Loucy (cell line): ENCODE data around the gene KXD1.
"Not testable (repeated sequence)": the region's sequence is repeated elsewhere in the genome, so short reads cannot be mapped to it uniquely, and the experiment has no call there.

Source experiments
- H2AFZ ChIP-seq: fragments of 200-600 bp; sonication (generic); 2 replicates; pipeline ENCODE4 v1.6.0; 2016; ENCODE audit warnings: antibody characterized with exemption, mild to moderate bottlenecking, low read length, moderate library complexity
- H3F3A ChIP-seq: fragments of 200-600 bp; 2 replicates; pipeline ENCODE4 v1.6.0; 2016; ENCODE audit warnings: antibody characterized with exemption, low read depth, mild to moderate bottlenecking
- H3K27me3 ChIP-seq: fragments of 200-600 bp; sonication (generic); 2 replicates; pipeline ENCODE4 v1.6.1; 2014; ENCODE audit warnings: low read length, mild to moderate bottlenecking; ENCODE audit not compliant: insufficient read depth, poor library complexity, severe bottlenecking
- H3K36me3 ChIP-seq: fragments of 200-600 bp; sonication (generic); 2 replicates; pipeline ENCODE4 v1.6.1; 2016; ENCODE audit warnings: low read length; ENCODE audit not compliant: insufficient read depth
- H3K4me1 ChIP-seq: fragments of 200-600 bp; sonication (generic); 2 replicates; pipeline ENCODE4 v1.5.1; 2014; ENCODE audit warnings: low read length, mild to moderate bottlenecking; ENCODE audit not compliant: insufficient read depth, poor library complexity, severe bottlenecking
- H3K4me2 ChIP-seq: fragments of 200-600 bp; sonication (generic); 2 replicates; pipeline ENCODE4 v1.6.0; 2014; ENCODE audit warnings: antibody characterized with exemption, low read length, low read depth, mild to moderate bottlenecking; ENCODE audit not compliant: poor library complexity, severe bottlenecking
- H3K4me3 ChIP-seq: fragments of 200-600 bp; sonication (generic); 2 replicates; pipeline ENCODE4 v1.5.1; 2014; ENCODE audit warnings: low read length, mild to moderate bottlenecking, mixed read lengths; ENCODE audit not compliant: poor library complexity, severe bottlenecking
- H3K79me2 ChIP-seq: fragments of 200-600 bp; sonication (generic); 2 replicates; pipeline ENCODE4 v1.6.1; 2014; ENCODE audit warnings: low read length; ENCODE audit not compliant: insufficient read depth
- H3K9ac ChIP-seq: fragments of 200-600 bp; sonication (generic); 2 replicates; pipeline ENCODE4 v1.6.0; 2014; ENCODE audit warnings: mild to moderate bottlenecking, low read depth, low read length, moderate library complexity; ENCODE audit not compliant: poor library complexity, severe bottlenecking
- H3K9me2 ChIP-seq: fragments of 200-600 bp; sonication (generic); replicated peaks from 2 replicates; pipeline ENCODE4 v1.6.1; 2016; ENCODE audit warnings: low read depth, low read length, mixed read lengths
- H3K9me3 ChIP-seq: fragments of 200-600 bp; sonication (generic); 2 replicates; pipeline ENCODE4 v1.6.1; 2014; ENCODE audit warnings: mild to moderate bottlenecking, antibody characterized with exemption, low read length, low read depth; ENCODE audit not compliant: insufficient read depth
- H4K20me1 ChIP-seq: fragments of 200-600 bp; sonication (generic); 2 replicates; pipeline ENCODE4 v1.6.0; 2014; ENCODE audit warnings: antibody characterized with exemption, low read length, mild to moderate bottlenecking; ENCODE audit not compliant: insufficient read depth, poor library complexity, severe bottlenecking
- CTCF ChIP-seq: fragments of 200-600 bp; sonication (generic); conservative IDR thresholded peaks from 2 replicates; pipeline ENCODE4 v1.5.1; 2014; ENCODE audit warnings: mild to moderate bottlenecking, antibody characterized with exemption, low read length
- EZH2phosphoT487 ChIP-seq: fragments of 200-600 bp; IDR thresholded peaks from 2 replicates; pipeline ENCODE4 v1.6.1; 2018; ENCODE audit warnings: antibody characterized with exemption, mild to moderate bottlenecking, moderate library complexity, borderline replicate concordance

Gene KXD1

GRCh38 chr19:18522862-18523440, 34.7 kb upstream of the KXD1 start:
- peak overlapping the region; percentile 82; the same call in 1 of the 2 replicates for H2AFZ ChIP-seq
- not testable (repeated sequence) for H3K9me3 ChIP-seq, H3K36me3 ChIP-seq, H3K27me3 ChIP-seq, H3K9me2 ChIP-seq, H3F3A ChIP-seq
- peaks cover 18% of the 10 kb centered on the region for H4K20me1 ChIP-seq
- peaks cover 11% of the 10 kb centered on the region for H3K4me1 ChIP-seq
- H3K4me3 ChIP-seq, result peak overlapping the region; percentile 66
- 0 out of 2 replicates have a peak, but pooled peaks have one; percentile 18 for TF ChIP-seq CTCF
- H3K4me2 ChIP-seq, result peak overlapping the region; percentile 47
- H3K9ac ChIP-seq, result peak overlapping the region; percentile 9
- peaks cover 39% of the 10 kb centered on the region for H3K79me2 ChIP-seq

DNA sequence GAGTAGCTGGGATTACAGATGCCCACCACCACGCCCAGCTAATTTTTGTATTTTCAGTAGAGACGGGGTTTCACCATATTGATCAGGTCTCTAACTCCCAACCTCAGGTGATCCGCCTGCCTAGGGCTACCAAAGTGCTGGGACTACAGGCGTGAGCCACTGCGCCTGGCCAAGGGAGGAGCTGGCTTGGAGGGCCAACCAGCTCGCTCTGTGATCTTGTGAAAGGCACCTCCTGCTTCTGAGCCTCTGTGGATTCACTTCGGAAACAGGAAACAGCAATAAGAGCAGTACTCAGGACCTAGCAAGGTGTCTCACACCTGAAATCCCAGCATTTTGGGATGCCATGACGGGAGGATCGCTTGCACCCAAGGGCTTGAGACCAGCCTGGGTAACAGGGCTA, 33.8 kb upstream of the KXD1 start:
- Histone ChIP-seq H3K27me3 (no peaks in the 10 kb centered on the region), H3F3A (no peaks in the 10 kb centered on the region), H3K79me2 (peaks cover 30% of the 10 kb centered on the region), H3K36me3 (no peaks in the 10 kb centered on the region), H3K9ac (no peak overlapping the region), H3K4me1 (peaks cover 6% of the 10 kb centered on the region), H3K9me2 (no peaks in the 10 kb centered on the region), H4K20me1 (peaks cover 18% of the 10 kb centered on the region), H3K9me3 (no peaks in the 10 kb centered on the region), H2AFZ (no peak overlapping the region), H3K4me2 (no peak overlapping the region), H3K4me3 (no peak overlapping the region)
- TF ChIP-seq EZH2phosphoT487, result no peak
- no peak for TF ChIP-seq CTCF

DNA sequence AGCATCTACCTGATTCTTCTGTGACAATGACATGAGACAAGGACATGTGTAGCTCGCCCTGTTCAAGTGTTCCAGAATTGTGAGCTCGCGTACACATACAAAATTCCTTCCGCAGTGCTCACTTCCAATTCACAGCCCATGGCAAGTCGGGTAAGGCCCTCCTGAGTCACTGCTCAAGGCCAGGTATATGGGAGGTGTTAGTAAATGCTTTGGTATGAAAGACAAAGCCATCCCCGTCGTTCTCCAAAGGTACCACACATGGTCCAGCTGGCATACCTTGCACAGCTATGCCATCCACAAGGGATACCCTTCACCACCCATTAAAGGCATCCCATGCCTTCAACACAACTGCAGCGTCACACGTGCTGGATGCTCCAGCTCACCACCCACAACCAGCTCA, 31.4 kb upstream of the KXD1 start:
- H3K9me3 ChIP-seq, result no peaks in the 10 kb centered on the region
- no peaks in the 10 kb centered on the region for H3K36me3 ChIP-seq
- no peak for TF ChIP-seq CTCF
- no peak for TF ChIP-seq EZH2phosphoT487
- no peak overlapping the region for H3K4me2 ChIP-seq
- H3K4me3 ChIP-seq, result no peak overlapping the region
- no peak overlapping the region for H3K9ac ChIP-seq
- H3F3A ChIP-seq, result no peaks in the 10 kb centered on the region
- peaks cover under 1% of the 10 kb centered on the region for H4K20me1 ChIP-seq
- no peaks in the 10 kb centered on the region for H3K4me1 ChIP-seq
- H3K9me2 ChIP-seq, result no peaks in the 10 kb centered on the region
- H3K79me2 ChIP-seq, result peaks cover 5% of the 10 kb centered on the region
- H2AFZ ChIP-seq, result no peak overlapping the region
- H3K27me3 ChIP-seq, result no peaks in the 10 kb centered on the region
